Activated CD4-positive, alpha-beta T cell treated with anti-CD3 and anti-CD28 coated beads, Interleukin-2, amount 50 U/mL, for 48 hours (primary cell): Measurements from ENCODE around the gene TMEM54.

Source experiments
- DNase-seq, 2 experiments: peaks; one replicate each; pipeline ENCODE4 v3.0.0-alpha.2; 2020

The TMEM54 gene

DNA sequence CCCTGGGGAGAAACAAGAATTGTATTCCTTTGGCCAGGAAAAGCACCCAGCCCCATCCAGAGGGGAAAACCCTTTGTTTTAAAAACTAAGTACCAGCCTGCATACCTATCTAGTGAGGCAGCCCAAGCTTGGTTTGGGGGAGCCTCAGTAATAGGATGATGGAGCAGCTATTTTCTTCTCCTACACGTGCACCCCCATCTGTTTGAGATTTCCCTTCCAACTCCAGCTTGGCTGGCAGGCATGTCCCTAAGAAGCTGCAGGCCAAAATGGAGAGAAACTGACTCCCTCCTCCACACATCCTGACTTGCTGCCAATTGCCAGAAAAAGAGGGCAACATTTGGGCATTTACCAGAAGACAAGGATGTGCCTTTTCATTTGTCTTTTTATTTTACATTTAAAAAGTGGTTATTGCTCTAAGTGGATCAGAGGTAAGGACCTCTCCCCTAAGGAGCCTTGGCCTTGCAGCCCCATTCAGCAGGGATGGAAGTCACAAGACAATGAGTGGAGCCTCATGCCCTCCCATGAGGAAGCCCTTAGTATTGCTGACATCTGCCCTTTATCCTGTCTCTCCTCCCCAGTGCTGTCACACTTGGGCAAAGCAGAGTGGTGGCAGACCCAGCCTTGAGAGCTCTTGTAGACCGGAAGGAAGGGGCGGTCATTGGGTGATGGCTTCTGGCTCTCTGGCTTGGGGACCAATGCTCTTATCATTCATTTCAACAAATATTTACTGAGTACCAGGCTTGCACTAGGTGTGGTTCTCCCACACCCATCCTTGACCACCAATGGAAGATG lies 39.1 kb downstream of the TMEM54 start:
- DNase-seq, result no peak

- no peak for DNase-seq
These were observed 40.6 kb downstream of the TMEM54 start for GRCh38 chr1:32860566-32860965.

GRCh38 chr1:32859915-32860314 lies 41.3 kb downstream of the TMEM54 start:
- no peak for DNase-seq

- DNase-seq, result no peak
These were observed 42.4 kb downstream of the TMEM54 start for GRCh38 chr1:32858791-32859190.

GRCh38 chr1:32858136-32858535 lies 43.1 kb downstream of the TMEM54 start:
- no peak for DNase-seq

GRCh38 chr1:32855861-32856617 lies 45.1 kb downstream of the TMEM54 start:
- DNase-seq, result no peak

DNA sequence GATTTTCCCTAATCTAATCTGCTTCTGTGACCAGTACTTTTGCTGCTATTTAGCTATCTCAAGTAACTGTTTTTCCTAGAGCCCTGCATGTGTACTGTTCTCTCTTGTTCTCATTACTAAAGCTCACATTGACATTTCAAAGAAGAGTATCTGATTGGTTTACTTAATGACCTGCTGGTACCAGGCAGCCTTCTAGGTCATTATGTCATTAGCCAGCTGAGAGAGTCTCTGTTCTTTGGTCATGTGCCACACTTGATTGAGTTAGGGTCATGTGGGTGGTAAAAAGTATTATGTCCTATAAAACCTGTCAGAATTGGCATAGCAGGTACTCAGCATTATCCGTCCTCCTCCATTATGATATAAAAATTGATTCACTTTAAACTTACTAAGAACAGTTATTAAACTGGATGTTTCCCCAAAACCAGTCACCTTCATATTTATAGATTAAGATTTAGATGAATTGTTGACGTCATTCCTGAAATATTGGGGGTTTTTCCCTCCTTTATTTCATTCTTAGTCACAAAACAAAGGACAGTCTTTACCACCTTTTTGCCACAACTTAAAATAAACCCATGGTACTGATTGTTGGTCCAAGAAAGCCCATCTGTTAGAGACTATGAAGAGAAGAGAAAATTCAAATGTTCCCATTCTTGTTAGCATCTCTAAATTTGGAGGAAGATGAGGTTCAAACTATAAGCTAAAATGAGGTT lies 52.7 kb downstream of the TMEM54 start:
- no peak for DNase-seq
